Measurements from ENCODE around the gene SNAP29.
"Not testable (repeated sequence)": the region's sequence is repeated elsewhere in the genome, so short reads cannot be mapped to it uniquely, and the experiment has no call there.

The SNAP29 gene

GRCh38 chr22:20928573-20928967 lies 69.8 kb downstream of the SNAP29 start:
- no peak for ATAC-seq
- TF ChIP-seq ISL1 (CRISPR knock-in tag; IDR thresholded peaks at IDR 0.05): no peak
- TF ChIP-seq POU6F1 (CRISPR knock-in tag; IDR thresholded peaks at IDR 0.05; ENCODE audit: borderline replicate concordance, low read depth): no peak

- ATAC-seq: no peak
- TF ChIP-seq ZNF565 (CRISPR knock-in tag; conservative IDR thresholded peaks at IDR 0.05; ENCODE audit: low read depth): no peak
- no peak for TF ChIP-seq ARNTL (CRISPR knock-in tag; IDR thresholded peaks at IDR 0.05; ENCODE audit: borderline replicate concordance, low read depth)
- TF ChIP-seq CSDC2 (CRISPR knock-in tag; IDR thresholded peaks at IDR 0.05): no peak
These were observed 71.2 kb downstream of the SNAP29 start for GRCh38 chr22:20930004-20930403.

GRCh38 chr22:20930435-20930834 lies 71.6 kb downstream of the SNAP29 start:
- not testable (repeated sequence) for ATAC-seq

GRCh38 chr22:20931126-20931654 lies 72.4 kb downstream of the SNAP29 start:
- ATAC-seq: no peak
- TF ChIP-seq OSR1 (CRISPR knock-in tag; IDR thresholded peaks at IDR 0.05): no peak
- no peak for TF ChIP-seq ZFP30 (CRISPR knock-in tag; IDR thresholded peaks at IDR 0.05)
- no peak for TF ChIP-seq SNAI2 (CRISPR knock-in tag; IDR thresholded peaks at IDR 0.05)
- no peak for TF ChIP-seq ZFP3 (CRISPR knock-in tag; IDR thresholded peaks at IDR 0.05)
- no peak for TF ChIP-seq CREB5 (CRISPR knock-in tag; IDR thresholded peaks at IDR 0.05; ENCODE audit: low read depth)
- no peak for TF ChIP-seq GLIS3 (CRISPR knock-in tag; IDR thresholded peaks at IDR 0.05)
- TF ChIP-seq ARNTL (CRISPR knock-in tag; IDR thresholded peaks at IDR 0.05; ENCODE audit: borderline replicate concordance, low read depth): no peak

GRCh38 chr22:20933910-20934309 lies 75.1 kb downstream of the SNAP29 start:
- no peak for TF ChIP-seq ISL1 (CRISPR knock-in tag; IDR thresholded peaks at IDR 0.05)
- no peak for TF ChIP-seq PATZ1 (CRISPR knock-in tag; IDR thresholded peaks at IDR 0.05; ENCODE audit: borderline replicate concordance)
- TF ChIP-seq ZFP30 (CRISPR knock-in tag; IDR thresholded peaks at IDR 0.05): no peak
- no peak for TF ChIP-seq RARB (CRISPR knock-in tag; IDR thresholded peaks at IDR 0.05)
- no peak for TF ChIP-seq OSR1 (CRISPR knock-in tag; IDR thresholded peaks at IDR 0.05)
- no peak for TF ChIP-seq TSHZ2 (CRISPR knock-in tag; IDR thresholded peaks at IDR 0.05)
- TF ChIP-seq CREB5 (CRISPR knock-in tag; IDR thresholded peaks at IDR 0.05; ENCODE audit: low read depth): no peak
- TF ChIP-seq POU6F1 (CRISPR knock-in tag; IDR thresholded peaks at IDR 0.05; ENCODE audit: borderline replicate concordance, low read depth): no peak
- no peak for TF ChIP-seq ZNF8 (CRISPR knock-in tag; IDR thresholded peaks at IDR 0.05)
- no peak for TF ChIP-seq PPARA (CRISPR knock-in tag; IDR thresholded peaks at IDR 0.05; ENCODE audit: borderline replicate concordance)
- TF ChIP-seq ARNTL (CRISPR knock-in tag; IDR thresholded peaks at IDR 0.05; ENCODE audit: borderline replicate concordance, low read depth): no peak
- no peak for TF ChIP-seq SNAI2 (CRISPR knock-in tag; IDR thresholded peaks at IDR 0.05)
- TF ChIP-seq BACH2 (CRISPR knock-in tag; IDR thresholded peaks at IDR 0.05; ENCODE audit: borderline replicate concordance): no peak

GRCh38 chr22:20935049-20935448 lies 76.2 kb downstream of the SNAP29 start:
- not testable (repeated sequence) for ATAC-seq

More at GRCh38 chr22:20933910-20934309, 75.1 kb downstream of the SNAP29 start:
- ATAC-seq: no peak

- not testable (repeated sequence) for ATAC-seq
These were observed 77.2 kb downstream of the SNAP29 start for GRCh38 chr22:20935780-20936539.
